Kidney epithelial cell (primary cell): ENCODE data around the gene HK1. TPM values are rescaled to one million over a fixed set of nuclear protein-coding genes. Genes with fewer than 3 reads are reported as not detected.

ENCODE experiments used
- DNase-seq: peaks from one replicate; pipeline ENCODE4 v3.0.0-alpha.2; 2010; ENCODE audit warnings: low read depth
- H3K27me3 ChIP-seq: 2 replicates; pipeline ENCODE4 v1.6.0; 2011; ENCODE audit warnings: low read length; ENCODE audit not compliant: control insufficient read depth, insufficient read depth
- H3K36me3 ChIP-seq: 2 replicates; pipeline ENCODE4 v1.5.1; 2011; ENCODE audit warnings: low read length; ENCODE audit not compliant: control insufficient read depth, insufficient read depth
- H3K4me3 ChIP-seq: 2 replicates; pipeline ENCODE4 v1.5.1; 2011; ENCODE audit warnings: low read depth, mild to moderate bottlenecking, control low read depth, low read length
- total RNA-seq: library from RNA; depleted of rRNA; stranded (reverse); fragments of >200 nt; gene quantifications from 2 replicates; pipeline ENCODE4 v1.2.3, GENCODE V29; 2015
- TF ChIP-seq, protein P1 (sequence below): IDR thresholded peaks from 2 replicates; pipeline ENCODE4 v1.5.1; 2011; ENCODE audit warnings: mild to moderate bottlenecking, moderate library complexity, low read length, control low read depth, inconsistent platforms; ENCODE audit not compliant: insufficient read depth, poor library complexity, severe bottlenecking

The HK1 gene
- total RNA-seq, 1 donor from 2014 or later: 81.7 TPM

GRCh38 chr10:69338547-69339450 is 60.5 kb downstream of the HK1 start:
- H3K27me3 ChIP-seq: no peaks in the 10 kb centered on the region
- TF ChIP-seq, protein P1, sequence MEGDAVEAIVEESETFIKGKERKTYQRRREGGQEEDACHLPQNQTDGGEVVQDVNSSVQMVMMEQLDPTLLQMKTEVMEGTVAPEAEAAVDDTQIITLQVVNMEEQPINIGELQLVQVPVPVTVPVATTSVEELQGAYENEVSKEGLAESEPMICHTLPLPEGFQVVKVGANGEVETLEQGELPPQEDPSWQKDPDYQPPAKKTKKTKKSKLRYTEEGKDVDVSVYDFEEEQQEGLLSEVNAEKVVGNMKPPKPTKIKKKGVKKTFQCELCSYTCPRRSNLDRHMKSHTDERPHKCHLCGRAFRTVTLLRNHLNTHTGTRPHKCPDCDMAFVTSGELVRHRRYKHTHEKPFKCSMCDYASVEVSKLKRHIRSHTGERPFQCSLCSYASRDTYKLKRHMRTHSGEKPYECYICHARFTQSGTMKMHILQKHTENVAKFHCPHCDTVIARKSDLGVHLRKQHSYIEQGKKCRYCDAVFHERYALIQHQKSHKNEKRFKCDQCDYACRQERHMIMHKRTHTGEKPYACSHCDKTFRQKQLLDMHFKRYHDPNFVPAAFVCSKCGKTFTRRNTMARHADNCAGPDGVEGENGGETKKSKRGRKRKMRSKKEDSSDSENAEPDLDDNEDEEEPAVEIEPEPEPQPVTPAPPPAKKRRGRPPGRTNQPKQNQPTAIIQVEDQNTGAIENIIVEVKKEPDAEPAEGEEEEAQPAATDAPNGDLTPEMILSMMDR: no peak
- DNase-seq: no peak
- H3K36me3 ChIP-seq: no peaks in the 10 kb centered on the region
- H3K4me3 ChIP-seq: no peak overlapping the region

DNA sequence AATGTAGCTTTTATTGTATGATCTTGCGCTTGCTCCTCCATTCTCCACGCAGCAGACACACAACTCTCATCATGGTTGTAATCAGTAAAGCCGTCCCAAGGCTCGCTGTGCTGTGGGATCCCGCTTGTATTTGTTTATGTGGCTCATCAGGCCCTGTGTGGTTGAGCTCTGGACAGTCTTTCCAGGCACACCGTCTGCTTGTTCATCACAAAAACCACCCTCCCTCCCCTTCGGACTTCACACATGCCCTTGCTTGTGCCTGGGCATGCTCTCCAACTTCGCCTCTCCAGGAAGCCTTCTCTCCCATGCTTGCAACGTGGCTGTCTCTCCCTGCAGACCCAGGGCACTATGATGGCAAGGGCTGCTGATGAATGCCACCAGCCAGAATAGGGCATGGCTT is 62.4 kb downstream of the HK1 start:
- TF ChIP-seq, protein P1: no peak
- H3K4me3 ChIP-seq: no peak overlapping the region
- no peaks in the 10 kb centered on the region for H3K36me3 ChIP-seq
- no peak for DNase-seq
- no peaks in the 10 kb centered on the region for H3K27me3 ChIP-seq

DNA sequence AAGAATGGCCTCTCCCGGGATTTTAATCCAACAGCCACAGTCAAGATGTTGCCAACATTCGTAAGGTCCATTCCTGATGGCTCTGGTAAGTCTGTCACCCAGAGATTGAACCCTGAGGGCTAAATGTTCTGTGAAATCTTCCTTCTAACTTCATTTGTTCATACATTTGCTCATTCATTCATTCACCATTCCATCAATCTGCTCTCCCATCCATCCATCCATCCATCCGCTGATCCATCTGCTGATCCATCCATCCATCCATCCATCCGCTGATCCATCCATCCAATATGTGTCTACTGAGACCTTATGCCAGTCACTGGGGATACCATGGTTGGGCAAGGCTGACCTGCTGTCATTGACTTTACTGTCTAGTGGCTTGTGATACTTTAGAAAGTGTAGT is 65.6 kb downstream of the HK1 start:
- H3K27me3 ChIP-seq: no peaks in the 10 kb centered on the region
- TF ChIP-seq, protein P1: no peak
- no peak for DNase-seq
- H3K4me3 ChIP-seq: no peak overlapping the region
- no peaks in the 10 kb centered on the region for H3K36me3 ChIP-seq

DNA sequence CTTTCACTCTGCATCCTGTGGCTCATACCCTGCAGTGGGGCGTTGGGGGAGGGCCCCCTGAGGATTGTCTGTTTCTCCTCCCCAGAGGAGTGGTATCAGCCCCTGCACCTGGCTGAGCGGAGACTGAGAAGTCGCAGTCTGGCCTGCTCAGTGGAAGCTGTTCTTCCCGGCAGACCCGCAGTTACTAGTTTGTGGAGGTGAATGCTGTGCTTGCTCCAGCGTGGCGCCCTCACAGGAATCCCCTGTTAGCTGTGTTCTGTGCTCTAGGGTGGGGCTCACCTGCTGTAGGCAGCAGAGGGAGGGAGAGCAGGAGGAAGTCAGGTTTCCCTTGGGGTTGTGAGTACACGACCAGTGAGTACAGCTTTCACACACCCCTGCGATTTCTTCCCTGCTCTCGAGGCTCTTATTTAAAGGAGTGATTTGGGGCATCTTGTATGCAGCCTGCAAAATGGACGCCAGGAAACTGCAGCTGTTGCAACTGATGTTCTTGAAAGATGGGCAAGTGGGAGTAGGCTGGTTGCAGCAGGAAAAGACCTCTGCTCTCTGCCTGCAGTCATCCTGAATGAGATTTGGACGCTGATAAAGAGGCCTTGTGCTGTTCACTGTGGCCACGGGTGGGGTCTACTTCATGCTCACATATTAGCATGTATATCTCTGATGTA is 66.4 kb downstream of the HK1 start:
- no peak for DNase-seq
- TF ChIP-seq, protein P1: no peak
- Histone ChIP-seq H3K36me3 (no peaks in the 10 kb centered on the region), H3K4me3 (no peak overlapping the region), H3K27me3 (no peaks in the 10 kb centered on the region)

- TF ChIP-seq, protein P1: no peak
- DNase-seq: no peak
- Histone ChIP-seq H3K36me3 (no peaks in the 10 kb centered on the region), H3K27me3 (no peaks in the 10 kb centered on the region), H3K4me3 (no peak overlapping the region)
These were observed 67.1 kb downstream of the HK1 start for GRCh38 chr10:69345402-69345801.
